RPMI7951 (cell line): ENCODE results near the gene CORO6. TPM values are rescaled to one million over a fixed set of nuclear protein-coding genes. Genes with fewer than 3 reads are reported as not detected.
A peak's percentile ranks its signal among the peaks of the same experiment; 100 is the strongest.

Source experiments
- DNase-seq: peaks from one replicate; pipeline ENCODE4 v3.0.0-alpha.2; 2012; ENCODE audit warnings: low read depth
- total RNA-seq: library from RNA; depleted of rRNA; stranded (reverse); fragments of >200 nt; shearing (Covaris generic); gene quantifications from 2 replicates; pipeline ENCODE4 v1.2.3, GENCODE V29; 2014

Gene CORO6
- total RNA-seq, 1 experiment from 2014 or later, result 10.1 TPM

GRCh38 chr17:29577385-29578211 is 45.1 kb downstream of the CORO6 start:
- no peak for DNase-seq

GRCh38 chr17:29577001-29577370 is 45.7 kb downstream of the CORO6 start:
- no peak for DNase-seq

- no peak for DNase-seq
These were observed 46.3 kb downstream of the CORO6 start for GRCh38 chr17:29576214-29577000.

GRCh38 chr17:29575511-29576213 is 47.0 kb downstream of the CORO6 start:
- DNase-seq, result no peak

- no peak for DNase-seq
These were observed 47.8 kb downstream of the CORO6 start for GRCh38 chr17:29574732-29575510.

- DNase-seq, result no peak
These were observed 48.6 kb downstream of the CORO6 start for GRCh38 chr17:29573871-29574731.

- no peak for DNase-seq
These were observed 49.2 kb downstream of the CORO6 start for GRCh38 chr17:29573558-29573869.

GRCh38 chr17:29572691-29573557 is 49.8 kb downstream of the CORO6 start:
- no peak for DNase-seq

GRCh38 chr17:29571883-29572681 is 50.6 kb downstream of the CORO6 start:
- DNase-seq, result no peak

GRCh38 chr17:29571486-29571882 is 51.2 kb downstream of the CORO6 start:
- no peak for DNase-seq

GRCh38 chr17:29570521-29570920 is 52.2 kb downstream of the CORO6 start:
- no peak for DNase-seq

GRCh38 chr17:29569245-29569950 is 53.3 kb downstream of the CORO6 start:
- peak; percentile 51 for DNase-seq

- peak; percentile 80 for DNase-seq
These were observed 54.1 kb downstream of the CORO6 start, which contains the start of gene TP53I13 for GRCh38 chr17:29568331-29569244. Gene TP53I13, plus strand, starts transcription at chr17:29568701. Its CDS starts 58 bp downstream, at chr17:29568759.

- peak; percentile 58 for DNase-seq
These were observed 55.0 kb downstream of the CORO6 start for GRCh38 chr17:29567554-29568330.

GRCh38 chr17:29567304-29567553 is 55.5 kb downstream of the CORO6 start:
- no peak for DNase-seq

- peak; percentile 52 for DNase-seq
These were observed 56.0 kb downstream of the CORO6 start, which contains the start of gene ABHD15 for GRCh38 chr17:29566473-29567303. Gene ABHD15, minus strand, starts transcription at chr17:29567037. Its CDS starts 71 bp downstream, at chr17:29566966.
